DND-41 (cell line): Measurements from ENCODE around the gene PI4K2A.

Experiments used
- ATAC-seq: fragments of 200-7000 bp; cut with Tn5 transposase; 3 replicates; pipeline ENCODE4 v1.9.1; 2021; ENCODE audit warnings: low read depth; ENCODE audit not compliant: insufficient read depth
- DNase-seq: peaks from one replicate; pipeline ENCODE4 v3.0.0-alpha.2; 2020
- H2AFZ ChIP-seq: 2 replicates; pipeline ENCODE4 v1.6.0; 2012; ENCODE audit warnings: low read depth, low read length
- H3K27ac ChIP-seq: 2 replicates; pipeline ENCODE4 v1.5.1; 2012; ENCODE audit warnings: low read length, inconsistent platforms
- H3K27me3 ChIP-seq: fragments of 200-600 bp; sonication (generic); 2 replicates; pipeline ENCODE4 v1.6.0; 2012; ENCODE audit warnings: low read length, mild to moderate bottlenecking, inconsistent platforms; ENCODE audit not compliant: insufficient read depth, poor library complexity
- H3K36me3 ChIP-seq: 2 replicates; pipeline ENCODE4 v1.5.1; 2012; ENCODE audit warnings: low read length, inconsistent platforms; ENCODE audit not compliant: insufficient read depth
- H3K4me1 ChIP-seq: 2 replicates; pipeline ENCODE4 v1.5.1; 2012; ENCODE audit warnings: mild to moderate bottlenecking, low read length; ENCODE audit not compliant: insufficient read depth
- H3K4me2 ChIP-seq: 2 replicates; pipeline ENCODE4 v1.6.0; 2012; ENCODE audit warnings: mild to moderate bottlenecking, moderate library complexity, low read length, inconsistent platforms; ENCODE audit not compliant: insufficient read depth
- H3K4me3 ChIP-seq, 2 experiments: fragments of 200-600 bp in 1 of 2; shearing (Covaris generic) in 1 of 2; 2 replicates each; pipeline ENCODE4 v1.5.1; 2012 to 2016; ENCODE audit warnings: inconsistent platforms in 2 of 2, low read length in 2 of 2, mild to moderate bottlenecking in 2 of 2, low read depth in 1 of 2, moderate library complexity in 1 of 2
- H3K79me2 ChIP-seq: 2 replicates; pipeline ENCODE4 v1.6.0; 2012; ENCODE audit warnings: low read length, inconsistent platforms; ENCODE audit not compliant: insufficient read depth
- H3K9ac ChIP-seq: 2 replicates; pipeline ENCODE4 v1.6.0; 2012; ENCODE audit warnings: low read depth, mild to moderate bottlenecking, inconsistent platforms, low read length, moderate library complexity
- H3K9me3 ChIP-seq: 2 replicates; pipeline ENCODE4 v1.5.1; 2012; ENCODE audit warnings: low read length, moderate library complexity, mild to moderate bottlenecking, inconsistent platforms; ENCODE audit not compliant: insufficient read depth, severe bottlenecking
- H4K20me1 ChIP-seq: 2 replicates; pipeline ENCODE4 v1.6.0; 2012; ENCODE audit warnings: low read length; ENCODE audit not compliant: insufficient read depth
- EZH2 ChIP-seq: IDR thresholded peaks from 3 replicates; pipeline ENCODE4 v1.6.1; 2012; ENCODE audit warnings: borderline replicate concordance, low read depth, mild to moderate bottlenecking, moderate library complexity, low read length, inconsistent platforms; ENCODE audit not compliant: severe bottlenecking
- TF ChIP-seq, protein P1 (sequence below): IDR thresholded peaks from 2 replicates; pipeline ENCODE4 v1.5.1; 2012; ENCODE audit warnings: borderline replicate concordance, low read length, moderate library complexity, mild to moderate bottlenecking; ENCODE audit not compliant: poor library complexity, severe bottlenecking; ENCODE audit errors: extremely low read depth

Gene PI4K2A

DNA sequence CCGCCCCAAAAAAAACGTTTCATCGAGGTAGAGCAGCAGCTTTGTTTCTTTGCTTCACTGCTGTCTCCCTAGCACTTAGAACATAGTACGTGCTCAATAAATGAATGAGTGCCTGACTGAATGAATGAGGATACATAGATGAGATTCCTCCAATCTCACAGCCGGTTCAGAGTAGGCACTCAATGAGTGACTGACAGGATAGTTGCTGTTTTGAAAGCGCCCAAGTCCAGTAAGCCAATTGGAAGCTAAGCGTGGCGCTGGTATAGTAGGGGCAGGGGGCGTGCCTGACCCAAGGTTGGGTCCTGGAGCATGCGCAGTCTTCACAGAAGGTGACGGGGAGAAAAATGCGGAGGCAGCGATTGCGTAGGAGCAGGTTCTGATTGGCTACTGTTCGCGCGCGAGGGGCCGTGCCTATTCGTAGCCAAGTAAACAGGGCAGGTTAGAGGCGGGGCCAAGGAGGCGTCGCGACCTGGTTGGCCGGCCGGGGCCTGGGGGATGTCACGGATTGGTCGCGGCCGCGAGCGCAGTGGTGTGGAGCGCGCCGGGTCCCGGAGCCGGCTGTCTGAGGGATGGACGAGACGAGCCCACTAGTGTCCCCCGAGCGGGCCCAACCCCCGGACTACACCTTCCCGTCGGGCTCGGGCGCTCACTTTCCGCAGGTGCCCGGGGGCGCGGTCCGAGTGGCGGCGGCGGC lies at the start of gene PI4K2A:
Gene PI4K2A, plus strand, starts transcription at position 498 of the 694 bp plus-strand sequence. Its CDS starts 72 bp downstream, at position 570.
- Histone ChIP-seq H4K20me1 (peaks cover 5% of the 10 kb centered on the region; the same call in 1 of the 2 replicates), H3K79me2 (peaks cover 35% of the 10 kb centered on the region), H3K9me3 (no peaks in the 10 kb centered on the region), H3K27ac (peak within 1 kb of the TSS; percentile 59), H2AFZ (peak within 1 kb of the TSS; percentile 82), H3K27me3 (no peaks in the 10 kb centered on the region), H3K4me3 (peak within 1 kb of the TSS; percentile 68 to 76), H3K9ac (peak within 1 kb of the TSS; percentile 78), H3K4me1 (peaks cover 25% of the 10 kb centered on the region), H3K4me2 (peak within 1 kb of the TSS; percentile 85), H3K36me3 (peaks cover 21% of the 10 kb centered on the region)
- ATAC-seq (peak; percentile 98), DNase-seq (peak; percentile 99)
- TF ChIP-seq, protein P1, sequence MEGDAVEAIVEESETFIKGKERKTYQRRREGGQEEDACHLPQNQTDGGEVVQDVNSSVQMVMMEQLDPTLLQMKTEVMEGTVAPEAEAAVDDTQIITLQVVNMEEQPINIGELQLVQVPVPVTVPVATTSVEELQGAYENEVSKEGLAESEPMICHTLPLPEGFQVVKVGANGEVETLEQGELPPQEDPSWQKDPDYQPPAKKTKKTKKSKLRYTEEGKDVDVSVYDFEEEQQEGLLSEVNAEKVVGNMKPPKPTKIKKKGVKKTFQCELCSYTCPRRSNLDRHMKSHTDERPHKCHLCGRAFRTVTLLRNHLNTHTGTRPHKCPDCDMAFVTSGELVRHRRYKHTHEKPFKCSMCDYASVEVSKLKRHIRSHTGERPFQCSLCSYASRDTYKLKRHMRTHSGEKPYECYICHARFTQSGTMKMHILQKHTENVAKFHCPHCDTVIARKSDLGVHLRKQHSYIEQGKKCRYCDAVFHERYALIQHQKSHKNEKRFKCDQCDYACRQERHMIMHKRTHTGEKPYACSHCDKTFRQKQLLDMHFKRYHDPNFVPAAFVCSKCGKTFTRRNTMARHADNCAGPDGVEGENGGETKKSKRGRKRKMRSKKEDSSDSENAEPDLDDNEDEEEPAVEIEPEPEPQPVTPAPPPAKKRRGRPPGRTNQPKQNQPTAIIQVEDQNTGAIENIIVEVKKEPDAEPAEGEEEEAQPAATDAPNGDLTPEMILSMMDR = no peak

DNA sequence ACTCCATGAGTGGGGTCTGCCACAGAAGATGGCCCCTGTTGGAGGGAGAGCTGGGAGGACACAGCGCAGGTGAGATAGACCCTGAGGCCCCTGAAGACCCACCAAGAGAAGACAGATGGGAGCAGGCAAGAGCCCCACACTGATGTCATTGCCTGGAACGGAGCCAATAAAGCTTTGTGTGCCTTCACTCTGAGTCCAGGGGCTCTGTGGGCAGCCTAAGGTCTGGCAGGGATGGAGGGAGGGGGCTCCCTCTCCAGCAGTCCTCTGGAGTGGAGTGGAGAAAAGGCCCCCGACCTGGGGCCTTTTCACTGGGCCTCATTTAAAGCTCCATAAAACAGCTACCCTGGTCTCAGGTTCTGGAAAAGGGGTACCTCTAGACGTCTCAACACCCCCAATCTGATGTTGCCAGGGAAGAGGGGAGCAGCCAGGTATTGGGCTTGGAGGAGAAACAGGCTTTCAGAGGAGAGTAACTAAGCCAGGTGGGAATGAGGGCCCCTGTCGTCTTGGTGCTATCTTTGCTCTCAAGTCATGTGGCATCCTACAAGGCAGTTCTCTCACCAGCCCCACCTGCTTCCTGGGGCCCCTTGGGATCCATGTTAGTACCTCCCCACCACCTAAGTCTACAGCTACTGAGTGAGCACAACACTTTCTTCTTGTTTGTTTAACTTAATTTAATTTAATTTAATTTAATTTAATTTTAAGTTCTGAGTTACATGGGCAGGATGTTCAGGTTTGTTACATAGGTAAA lies 49.5 kb upstream of the PI4K2A start:
- ATAC-seq (no peak), DNase-seq (no peak)
- Histone ChIP-seq H3K36me3 (no peaks in the 10 kb centered on the region), H3K9ac (no peak overlapping the region), H4K20me1 (no peaks in the 10 kb centered on the region; the same call in 1 of the 2 replicates), H3K79me2 (no peaks in the 10 kb centered on the region), H3K27me3 (peaks cover 12% of the 10 kb centered on the region), H3K9me3 (no peaks in the 10 kb centered on the region), H3K27ac (no peak overlapping the region), H3K4me1 (no peaks in the 10 kb centered on the region), H3K4me3 (no peak overlapping the region), H3K4me2 (no peak overlapping the region), H2AFZ (no peak overlapping the region)
- TF ChIP-seq, protein P1 = no peak
- no peak for TF ChIP-seq EZH2

DNA sequence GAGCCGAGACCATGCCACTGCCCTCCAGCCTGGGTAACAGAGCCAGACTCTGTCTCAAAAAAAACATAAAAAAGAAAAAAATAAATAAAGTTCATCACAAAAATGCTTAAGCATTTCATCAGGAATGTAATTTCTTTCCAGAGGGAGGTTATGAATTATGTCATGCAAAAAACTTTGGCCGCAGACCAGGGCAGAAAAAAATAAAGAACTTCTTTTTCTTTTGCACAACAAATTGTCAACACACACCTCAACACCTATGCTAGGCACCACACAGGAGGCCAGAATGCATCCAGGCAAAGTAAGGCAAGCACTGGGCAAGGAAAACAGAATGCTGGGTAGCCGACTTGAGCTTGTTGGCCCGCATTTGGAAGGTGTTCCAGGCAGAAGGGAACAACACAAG lies 47.0 kb upstream of the PI4K2A start:
- H3K9me3 ChIP-seq = no peaks in the 10 kb centered on the region
- DNase-seq (no peak), ATAC-seq (no peak)
- no peak overlapping the region for H3K9ac ChIP-seq
- H2AFZ ChIP-seq = no peak overlapping the region
- no peak overlapping the region for H3K27ac ChIP-seq
- H3K4me3 ChIP-seq = no peak overlapping the region
- no peaks in the 10 kb centered on the region; the same call in 1 of the 2 replicates for H4K20me1 ChIP-seq
- TF ChIP-seq, protein P1 = no peak
- no peak for TF ChIP-seq EZH2
- H3K27me3 ChIP-seq = peaks cover 6% of the 10 kb centered on the region
- no peaks in the 10 kb centered on the region for H3K79me2 ChIP-seq
- no peaks in the 10 kb centered on the region for H3K36me3 ChIP-seq
- no peak overlapping the region for H3K4me2 ChIP-seq
- no peaks in the 10 kb centered on the region for H3K4me1 ChIP-seq
